CD4-positive, alpha-beta T cell (primary cell): ENCODE results near the gene TMEM38A. TPM values are rescaled to one million over a fixed set of nuclear protein-coding genes. Genes with fewer than 3 reads are reported as not detected.
"Not testable (repeated sequence)": the region's sequence is repeated elsewhere in the genome, so short reads cannot be mapped to it uniquely, and the experiment has no call there.

Source experiments
- ATAC-seq: fragments of 200-7000 bp; cut with Tn5 transposase; one replicate; pipeline ENCODE4 v1.10.0; 2022; ENCODE audit warnings: mild to moderate bottlenecking; ENCODE audit not compliant: poor library complexity
- CTCF ChIA-PET: fragments of 350-600 bp; sonication (Branson Sonifier 250); formaldehyde crosslinking; loops from one replicate; lab custom pipeline; 2021; ENCODE audit warnings: antibody characterized with exemption, inconsistent platforms; lab: Charles Lee
- POLR2A ChIA-PET: fragments of 350-600 bp; sonication (Branson Sonifier 250); formaldehyde crosslinking; loops from one replicate; lab custom pipeline; 2021; ENCODE audit warnings: antibody characterized with exemption, inconsistent platforms; lab: Charles Lee
- DNase-seq, 14 experiments: peaks; one replicate each; pipeline ENCODE4 v3.0.0-alpha.2; 2013 to 2020; ENCODE audit warnings: mixed read lengths in 2 of 14
- H3K27ac ChIP-seq, 2 donors: one replicate each; pipeline versions ENCODE4 v1.5.1 to v1.7.0; 2013; ENCODE audit warnings: low read length in 2 of 2, low read depth in 1 of 2, mild to moderate bottlenecking in 1 of 2
- H3K27me3 ChIP-seq, 2 experiments: 1 replicate in 1 of 2; 2 replicates in 1 of 2; pipeline versions ENCODE4 v1.6.1 to v1.7.0; 2013; ENCODE audit warnings: low read length in 2 of 2, control low read depth in 1 of 2, mild to moderate bottlenecking in 1 of 2, moderate library complexity in 1 of 2; ENCODE audit not compliant: insufficient read depth in 2 of 2, control insufficient read depth in 1 of 2
- H3K36me3 ChIP-seq: one replicate; pipeline ENCODE4 v1.6.1; 2013; ENCODE audit warnings: low read length, control low read depth; ENCODE audit not compliant: insufficient read depth
- H3K4me1 ChIP-seq: one replicate; pipeline ENCODE4 v1.6.1; 2013; ENCODE audit warnings: low read length, control low read depth; ENCODE audit not compliant: insufficient read depth
- H3K4me3 ChIP-seq: one replicate; pipeline ENCODE4 v1.5.1; 2013; ENCODE audit warnings: mild to moderate bottlenecking, low read length, moderate library complexity
- H3K9me3 ChIP-seq, 2 experiments: 1 replicate in 1 of 2; 2 replicates in 1 of 2; pipeline versions ENCODE4 v1.6.1 to v1.7.0; 2013; ENCODE audit warnings: low read length in 2 of 2, mild to moderate bottlenecking in 2 of 2, control low read depth in 1 of 2, moderate library complexity in 1 of 2; ENCODE audit not compliant: control insufficient read depth in 1 of 2, insufficient read depth in 1 of 2
- H3K27ac Mint-ChIP-seq: one replicate; pipeline ENCODE4 v1.8.0; 2020; ENCODE audit warnings: mixed read lengths
- H3K27me3 Mint-ChIP-seq: one replicate; pipeline ENCODE4 v1.8.0; 2021; ENCODE audit warnings: mixed read lengths
- H3K36me3 Mint-ChIP-seq: one replicate; pipeline ENCODE4 v1.8.0; 2021; ENCODE audit warnings: low read depth, mixed read lengths
- H3K4me1 Mint-ChIP-seq: one replicate; pipeline ENCODE4 v1.8.0; 2021; ENCODE audit warnings: low read depth, mixed read lengths
- H3K4me3 Mint-ChIP-seq: one replicate; pipeline ENCODE4 v1.8.0; 2020; ENCODE audit warnings: mild to moderate bottlenecking, mixed read lengths
- H3K9me3 Mint-ChIP-seq: one replicate; pipeline ENCODE4 v1.8.0; 2020; ENCODE audit warnings: mixed read lengths
- CTCF ChIP-seq: fragments of 200-600 bp; IDR thresholded peaks from one replicate; pipeline ENCODE4 v1.8.0; 2022; ENCODE audit warnings: antibody characterized with exemption, mild to moderate bottlenecking
- intact Hi-C, 2 experiments: fragments of 100-400 bp; cut with DNase I in 1 of 2; cut with micrococcal nuclease in 1 of 2; formaldehyde crosslinking; loops; one replicate each; pipeline versions ENCODE4 v1.15.1 to v1.9.0; 2023 to 2025; cut with DNase I, micrococcal nuclease
- total RNA-seq, 174 experiments: library from RNA in 2 of 174; stranded (reverse) in 2 of 174; gene quantifications; one replicate each; pipeline ENCODE4 v1.2.3 and lab custom pipeline; 2021 to 2026

TMEM38A gene
- total RNA-seq, 2 experiments from 2014 or later = 0.59 TPM; not detected in 1

GRCh38 chr19:16671652-16672274 is 10.8 kb downstream of the TMEM38A start:
- Histone ChIP-seq H3K27me3 (no peaks in the 10 kb centered on the region), H3K4me3 (no peak overlapping the region), H3K4me1 (no peaks in the 10 kb centered on the region), H3K36me3 (no peaks in the 10 kb centered on the region), H3K9me3 (no peaks in the 10 kb centered on the region), H3K27ac (no peak overlapping the region)
- no peak for TF ChIP-seq CTCF
- Mint-ChIP-seq H3K27ac (no peak overlapping the region), H3K4me1 (no peaks in the 10 kb centered on the region), H3K27me3 (peaks cover 3% of the 10 kb centered on the region), H3K4me3 (no peak overlapping the region), H3K36me3 (no peaks in the 10 kb centered on the region), H3K9me3 (no peaks in the 10 kb centered on the region)
- no peak for DNase-seq
- ChIA-PET CTCF (no interaction called here), POLR2A (no interaction called here)
- intact Hi-C loops = no loop called here
- no peak for ATAC-seq

GRCh38 chr19:16673231-16673630 is 12.3 kb downstream of the TMEM38A start:
- Mint-ChIP-seq H3K4me3 (no peak overlapping the region), H3K36me3 (no peaks in the 10 kb centered on the region), H3K4me1 (no peaks in the 10 kb centered on the region), H3K27ac (no peak overlapping the region), H3K9me3 (no peaks in the 10 kb centered on the region), H3K27me3 (peaks cover 3% of the 10 kb centered on the region)
- POLR2A ChIA-PET = no interaction called here
- Histone ChIP-seq H3K9me3 (no peaks in the 10 kb centered on the region), H3K27ac (no peak overlapping the region), H3K27me3 (no peaks in the 10 kb centered on the region), H3K36me3 (no peaks in the 10 kb centered on the region), H3K4me3 (no peak overlapping the region), H3K4me1 (no peaks in the 10 kb centered on the region)
- CTCF ChIA-PET = no interaction called here
- no peak for DNase-seq
- TF ChIP-seq CTCF = no peak
- intact Hi-C loops = no loop called here
- no peak for ATAC-seq

GRCh38 chr19:16673839-16674238 is 12.9 kb downstream of the TMEM38A start:
- H3K27ac ChIP-seq, intact Hi-C loops, H3K36me3 Mint-ChIP-seq, H3K36me3 ChIP-seq, H3K27me3 Mint-ChIP-seq, H3K9me3 ChIP-seq, H3K4me3 ChIP-seq, H3K4me1 Mint-ChIP-seq, H3K4me3 Mint-ChIP-seq, POLR2A ChIA-PET, DNase-seq, H3K9me3 Mint-ChIP-seq, H3K4me1 ChIP-seq, CTCF ChIA-PET, ATAC-seq, H3K27me3 ChIP-seq, H3K27ac Mint-ChIP-seq: not testable (repeated sequence)
